OCI-LY7 (cell line): Measurements from ENCODE around the gene GOSR2. TPM values are rescaled to one million over a fixed set of nuclear protein-coding genes. Genes with fewer than 3 reads are reported as not detected.

Source experiments
- BruUV-seq: library from RNA; stranded (reverse); fragments of 400-500 nt; replicated peaks from 2 replicates; lab custom pipeline; 2021; lab: Mats Ljungman, UMichigan
- CTCF ChIA-PET: fragments of 300-600 bp; sonication (Branson Sonifier 250); formaldehyde crosslinking; loops from one replicate; lab custom pipeline; 2022; ENCODE audit warnings: antibody characterized with exemption; ENCODE audit not compliant: unreplicated experiment; lab: Charles Lee
- POLR2A ChIA-PET: fragments of 300-600 bp; sonication (Branson Sonifier 250); formaldehyde crosslinking; loops from one replicate; lab custom pipeline; 2022; ENCODE audit warnings: antibody characterized with exemption; lab: Charles Lee
- DNase-seq: peaks from one replicate; pipeline ENCODE4 v3.0.0-alpha.2; 2015; ENCODE audit warnings: low spot score
- H2AFZ ChIP-seq: fragments of 200-600 bp; sonication (generic), shearing (Covaris generic); 2 replicates; pipeline ENCODE4 v1.6.1; 2014; ENCODE audit warnings: mild to moderate bottlenecking, antibody characterized with exemption, low read length, moderate library complexity
- H3K27ac ChIP-seq: fragments of 200-600 bp; sonication (generic); 2 replicates; pipeline ENCODE4 v1.5.1; 2014; ENCODE audit warnings: mixed run types, low read depth, mild to moderate bottlenecking, moderate library complexity, low read length, inconsistent platforms; ENCODE audit not compliant: poor library complexity, severe bottlenecking
- H3K36me3 ChIP-seq: fragments of 200-600 bp; sonication (generic); 2 replicates; pipeline ENCODE4 v1.6.1; 2014; ENCODE audit warnings: mild to moderate bottlenecking, antibody characterized with exemption, low read length, moderate library complexity, mixed read lengths; ENCODE audit not compliant: insufficient read depth
- H3K4me1 ChIP-seq: fragments of 200-600 bp; sonication (generic); 2 replicates; pipeline ENCODE4 v1.5.1; 2014; ENCODE audit warnings: mild to moderate bottlenecking, low read length; ENCODE audit not compliant: insufficient read depth, poor library complexity, severe bottlenecking
- H3K4me2 ChIP-seq: fragments of 200-600 bp; sonication (generic); 2 replicates; pipeline ENCODE4 v1.6.1; 2014; ENCODE audit warnings: mild to moderate bottlenecking, low read length
- H3K4me3 ChIP-seq: fragments of 200-600 bp; sonication (generic); 2 replicates; pipeline ENCODE4 v1.5.1; 2014; ENCODE audit warnings: mild to moderate bottlenecking, low read depth, low read length; ENCODE audit not compliant: poor library complexity, severe bottlenecking
- H3K79me2 ChIP-seq: fragments of 200-600 bp; sonication (generic); 2 replicates; pipeline ENCODE4 v1.6.1; 2016; ENCODE audit warnings: low read depth, mild to moderate bottlenecking, low read length, moderate library complexity, mixed read lengths; ENCODE audit not compliant: insufficient read depth
- H3K9me2 ChIP-seq: fragments of 200-600 bp; sonication (generic); 2 replicates; pipeline ENCODE4 v1.6.1; 2016; ENCODE audit warnings: mild to moderate bottlenecking, low read length, mixed read lengths; ENCODE audit not compliant: insufficient read depth
- H3K9me3 ChIP-seq: fragments of 200-600 bp; sonication (generic); 2 replicates; pipeline ENCODE4 v1.6.1; 2014; ENCODE audit warnings: mild to moderate bottlenecking, mixed run types, low read length, mixed read lengths
- H4K20me1 ChIP-seq: fragments of 200-600 bp; sonication (generic); 2 replicates; pipeline ENCODE4 v1.6.1; 2014; ENCODE audit warnings: mild to moderate bottlenecking, antibody characterized with exemption, low read length, moderate library complexity, mixed read lengths; ENCODE audit not compliant: insufficient read depth
- EZH2phosphoT487 ChIP-seq: fragments of 200-600 bp; sonication (generic); IDR thresholded peaks from 2 replicates; pipeline ENCODE4 v1.6.1; 2018; ENCODE audit warnings: low read depth, borderline replicate concordance, mild to moderate bottlenecking, mixed run types, antibody characterized with exemption, low read length, moderate library complexity, mixed read lengths
- intact Hi-C: fragments of 100-400 bp; cut with micrococcal nuclease; formaldehyde crosslinking; loops from one replicate; pipeline ENCODE4 v1.10.0; 2022; ENCODE audit not compliant: unreplicated experiment
- total RNA-seq, 2 experiments: library from RNA; depleted of rRNA in 1 of 2; stranded (reverse); fragments of >200 nt in 1 of 2; shearing (Covaris generic) in 1 of 2; gene quantifications; 2 replicates each; pipeline ENCODE4 v1.2.3, GENCODE V29; 2014 to 2022
- TF ChIP-seq, protein P1 (sequence below): fragments of 200-600 bp; sonication (generic); conservative IDR thresholded peaks from 2 replicates; pipeline ENCODE4 v1.5.1; 2014; ENCODE audit warnings: mild to moderate bottlenecking, antibody characterized with exemption, low read length, moderate library complexity, mixed read lengths

Gene GOSR2
- total RNA-seq, 2 experiments from 2014 or later: 46.5 to 62.8 TPM

DNA sequence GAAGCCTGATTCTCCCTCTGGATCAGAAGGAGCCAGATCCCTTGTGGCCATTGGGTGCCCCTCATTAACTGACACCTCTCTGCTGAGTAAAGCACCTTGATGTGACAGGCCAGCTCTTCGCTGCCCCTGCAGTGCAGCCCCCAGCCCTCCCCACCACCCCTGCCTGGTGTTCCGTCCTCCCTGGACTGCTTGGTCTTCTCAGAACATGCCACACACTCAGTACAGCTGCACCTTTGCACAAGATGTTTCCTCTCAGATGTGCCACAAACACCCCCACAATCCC, 20.2 kb downstream of the GOSR2 start:
- CTCF ChIA-PET: interaction anchor here (1.7 kb wide), 1 partner anchor 48 kb away, joined by 6 read pairs; no protein-coding TSS in a partner anchor
- intact Hi-C loops: loop anchor here (5.0 to 10.0 kb wide), 2 partner anchors 282 to 374 kb away; no protein-coding TSS in a partner anchor
- BruUV-seq: no TSS peak
- H2AFZ ChIP-seq: no peak overlapping the region
- peaks cover 10% of the 10 kb centered on the region for H3K4me1 ChIP-seq
- H3K9me2 ChIP-seq: no peaks in the 10 kb centered on the region
- H3K4me3 ChIP-seq: no peak overlapping the region
- POLR2A ChIA-PET: interaction anchor here (0.6 kb wide), 1 partner anchor 194 kb away, joined by 3 read pairs; no protein-coding TSS in a partner anchor
- H3K36me3 ChIP-seq: peaks cover 38% of the 10 kb centered on the region
- TF ChIP-seq EZH2phosphoT487: no peak
- TF ChIP-seq, protein P1, sequence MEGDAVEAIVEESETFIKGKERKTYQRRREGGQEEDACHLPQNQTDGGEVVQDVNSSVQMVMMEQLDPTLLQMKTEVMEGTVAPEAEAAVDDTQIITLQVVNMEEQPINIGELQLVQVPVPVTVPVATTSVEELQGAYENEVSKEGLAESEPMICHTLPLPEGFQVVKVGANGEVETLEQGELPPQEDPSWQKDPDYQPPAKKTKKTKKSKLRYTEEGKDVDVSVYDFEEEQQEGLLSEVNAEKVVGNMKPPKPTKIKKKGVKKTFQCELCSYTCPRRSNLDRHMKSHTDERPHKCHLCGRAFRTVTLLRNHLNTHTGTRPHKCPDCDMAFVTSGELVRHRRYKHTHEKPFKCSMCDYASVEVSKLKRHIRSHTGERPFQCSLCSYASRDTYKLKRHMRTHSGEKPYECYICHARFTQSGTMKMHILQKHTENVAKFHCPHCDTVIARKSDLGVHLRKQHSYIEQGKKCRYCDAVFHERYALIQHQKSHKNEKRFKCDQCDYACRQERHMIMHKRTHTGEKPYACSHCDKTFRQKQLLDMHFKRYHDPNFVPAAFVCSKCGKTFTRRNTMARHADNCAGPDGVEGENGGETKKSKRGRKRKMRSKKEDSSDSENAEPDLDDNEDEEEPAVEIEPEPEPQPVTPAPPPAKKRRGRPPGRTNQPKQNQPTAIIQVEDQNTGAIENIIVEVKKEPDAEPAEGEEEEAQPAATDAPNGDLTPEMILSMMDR: no peak
- no peak overlapping the region for H3K4me2 ChIP-seq
- no peaks in the 10 kb centered on the region for H4K20me1 ChIP-seq
- DNase-seq: no peak
- no peak overlapping the region for H3K27ac ChIP-seq
- H3K9me3 ChIP-seq: no peaks in the 10 kb centered on the region
- H3K79me2 ChIP-seq: no peaks in the 10 kb centered on the region

DNA sequence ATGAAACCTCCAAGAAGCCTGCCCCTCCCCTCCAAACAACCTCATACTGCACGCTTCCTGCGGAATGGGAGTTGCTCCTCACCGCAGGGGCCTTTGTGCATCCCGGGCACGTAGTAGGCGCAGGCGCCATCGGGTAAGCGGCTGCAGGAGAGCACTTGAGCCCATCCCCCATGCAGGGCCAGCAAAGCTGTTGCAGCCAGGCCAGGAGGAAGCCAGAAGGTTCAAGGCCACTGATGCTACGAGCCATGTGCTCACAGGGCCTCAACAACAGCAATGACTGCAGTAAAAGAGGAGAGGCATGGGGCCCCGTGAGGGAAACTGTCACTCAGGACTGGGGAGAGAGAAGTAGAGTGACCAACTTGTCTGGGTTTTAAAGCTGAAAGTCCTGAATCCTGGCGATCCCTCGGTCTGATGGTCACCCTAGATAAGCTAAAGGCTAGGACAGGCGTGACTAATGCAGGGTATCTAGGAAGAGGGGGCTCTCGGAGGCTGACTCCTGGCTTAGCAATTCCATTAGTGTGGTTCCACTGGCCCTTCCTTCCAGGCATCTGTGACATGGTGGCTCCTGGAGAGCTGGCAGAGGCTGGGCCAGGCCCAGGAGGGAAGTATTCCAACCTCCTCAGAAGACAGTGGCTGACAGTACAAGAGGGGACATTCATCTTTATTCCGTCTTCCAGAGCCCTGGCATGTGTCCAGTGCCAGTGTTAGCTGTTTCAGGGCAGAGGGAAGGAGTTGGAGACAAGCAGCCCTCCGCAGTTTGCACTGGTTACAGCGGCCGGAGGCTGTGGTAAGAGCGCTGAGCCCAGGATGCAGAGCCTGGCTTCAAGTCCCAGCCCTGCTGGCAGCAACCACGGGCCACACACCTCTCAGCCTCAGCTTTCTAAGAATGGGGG, 20.8 kb downstream of the GOSR2 start:
- Histone ChIP-seq H3K79me2 (no peaks in the 10 kb centered on the region), H2AFZ (no peak overlapping the region), H3K36me3 (peaks cover 32% of the 10 kb centered on the region), H3K9me3 (no peaks in the 10 kb centered on the region), H3K4me2 (no peak overlapping the region), H3K4me3 (no peak overlapping the region), H4K20me1 (no peaks in the 10 kb centered on the region), H3K27ac (no peak overlapping the region), H3K4me1 (peaks cover 10% of the 10 kb centered on the region), H3K9me2 (no peaks in the 10 kb centered on the region)
- DNase-seq: no peak
- ChIA-PET POLR2A (no interaction called here), CTCF (no interaction called here)
- BruUV-seq: no TSS peak
- TF ChIP-seq, protein P1: no peak
- TF ChIP-seq EZH2phosphoT487: no peak
- intact Hi-C loops: loop anchor here (5.0 to 10.0 kb wide), 2 partner anchors 281 to 374 kb away; no protein-coding TSS in a partner anchor

DNA sequence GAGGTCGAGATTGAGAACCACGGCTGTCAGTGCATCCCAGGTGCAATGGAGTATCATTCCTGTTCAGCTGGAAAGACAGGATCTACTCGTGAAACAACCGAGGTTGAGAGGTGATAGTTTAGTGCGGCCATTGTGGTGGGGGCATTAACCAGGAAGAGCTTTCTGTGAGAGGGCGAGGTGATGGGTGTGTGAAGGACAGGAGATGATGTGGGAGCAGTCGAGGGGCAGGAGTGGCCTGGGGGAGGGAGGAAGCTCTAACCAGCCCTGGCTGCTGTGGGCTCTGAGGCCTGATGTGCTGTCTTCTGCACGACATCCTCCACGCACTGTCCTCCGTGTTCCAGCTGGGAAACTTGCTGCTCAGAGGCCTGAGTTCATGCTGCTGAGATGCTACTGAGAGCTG, 22.0 kb downstream of the GOSR2 start:
- Histone ChIP-seq H4K20me1 (no peaks in the 10 kb centered on the region), H3K4me2 (no peak overlapping the region), H3K79me2 (no peaks in the 10 kb centered on the region), H3K9me3 (no peaks in the 10 kb centered on the region), H3K27ac (no peak overlapping the region), H3K9me2 (no peaks in the 10 kb centered on the region), H3K4me3 (no peak overlapping the region), H3K4me1 (peaks cover 10% of the 10 kb centered on the region), H3K36me3 (peaks cover 21% of the 10 kb centered on the region), H2AFZ (no peak overlapping the region)
- intact Hi-C loops: loop anchor here (5.0 to 10.0 kb wide), 2 partner anchors 280 to 372 kb away; no protein-coding TSS in a partner anchor
- BruUV-seq: no TSS peak
- TF ChIP-seq EZH2phosphoT487: no peak
- TF ChIP-seq, protein P1: no peak
- DNase-seq: no peak
- CTCF ChIA-PET: no interaction called here
- POLR2A ChIA-PET: no interaction called here
